Astrocyte (in vitro differentiated cells and primary cell): ENCODE measurements around the gene MLF2. TPM values are rescaled to one million over a fixed set of nuclear protein-coding genes. Genes with fewer than 3 reads are reported as not detected.

Experiments
- DNase-seq: peaks from one replicate; pipeline ENCODE4 v3.0.0-alpha.2; 2010; ENCODE audit warnings: low read depth
- FAIRE-seq: peaks from 2 replicates; lab custom pipeline; 2011; peaks lifted over from hg19 to GRCh38; lab: Jason Lieb, UNC
- H2AFZ ChIP-seq: 2 replicates; pipeline ENCODE4 v1.6.0; 2012; ENCODE audit warnings: low read depth, low read length, inconsistent platforms
- H3K27ac ChIP-seq: 2 replicates; pipeline ENCODE4 v1.5.1; 2011; ENCODE audit warnings: low read depth, low read length, inconsistent platforms
- H3K27me3 ChIP-seq: 2 replicates; pipeline ENCODE4 v1.6.0; 2011; ENCODE audit warnings: low read length, inconsistent platforms; ENCODE audit not compliant: insufficient read depth
- H3K36me3 ChIP-seq: 2 replicates; pipeline ENCODE4 v1.5.1; 2011; ENCODE audit warnings: low read length, inconsistent platforms; ENCODE audit not compliant: insufficient read depth
- H3K4me1 ChIP-seq: 2 replicates; pipeline ENCODE4 v1.5.1; 2011; ENCODE audit warnings: low read length, inconsistent platforms; ENCODE audit not compliant: insufficient read depth
- H3K4me2 ChIP-seq: 2 replicates; pipeline ENCODE4 v1.6.0; 2012; ENCODE audit warnings: low read length, inconsistent platforms
- H3K4me3 ChIP-seq: 2 replicates; pipeline ENCODE4 v1.5.1; 2011; ENCODE audit warnings: low read depth, mild to moderate bottlenecking, low read length, inconsistent platforms; ENCODE audit not compliant: insufficient read depth
- H3K79me2 ChIP-seq: 2 replicates; pipeline ENCODE4 v1.6.0; 2012; ENCODE audit warnings: mild to moderate bottlenecking, low read length, inconsistent platforms; ENCODE audit not compliant: insufficient read depth
- H3K9ac ChIP-seq: 2 replicates; pipeline ENCODE4 v1.6.0; 2012; ENCODE audit warnings: mild to moderate bottlenecking, low read length, inconsistent platforms
- H3K9me3 ChIP-seq: 2 replicates; pipeline ENCODE4 v1.5.1; 2012; ENCODE audit warnings: low read depth, mild to moderate bottlenecking, low read length, inconsistent platforms; ENCODE audit not compliant: insufficient read depth
- H4K20me1 ChIP-seq: 2 replicates; pipeline ENCODE4 v1.6.0; 2012; ENCODE audit warnings: low read length, inconsistent platforms; ENCODE audit not compliant: insufficient read depth
- H3K27ac Mint-ChIP-seq: one replicate; pipeline ENCODE4 v1.8.0; 2021; ENCODE audit warnings: mild to moderate bottlenecking, mixed read lengths; ENCODE audit not compliant: unreplicated experiment
- H3K27me3 Mint-ChIP-seq: one replicate; pipeline ENCODE4 v1.8.0; 2021; ENCODE audit warnings: low read depth, mixed read lengths; ENCODE audit not compliant: unreplicated experiment
- H3K36me3 Mint-ChIP-seq: one replicate; pipeline ENCODE4 v1.8.0; 2021; ENCODE audit warnings: low read depth, mixed read lengths; ENCODE audit not compliant: unreplicated experiment
- H3K4me1 Mint-ChIP-seq: one replicate; pipeline ENCODE4 v1.8.0; 2021; ENCODE audit warnings: low read depth, mixed read lengths; ENCODE audit not compliant: unreplicated experiment
- H3K4me3 Mint-ChIP-seq: one replicate; pipeline ENCODE4 v1.8.0; 2021; ENCODE audit warnings: mild to moderate bottlenecking, moderate library complexity, mixed read lengths; ENCODE audit not compliant: unreplicated experiment
- H3K9me3 Mint-ChIP-seq: one replicate; pipeline ENCODE4 v1.8.0; 2021; ENCODE audit warnings: mild to moderate bottlenecking, mixed read lengths; ENCODE audit not compliant: unreplicated experiment
- CTCF ChIP-seq: IDR thresholded peaks from 2 replicates; pipeline ENCODE4 v1.5.1; 2011; ENCODE audit warnings: low read depth, mild to moderate bottlenecking, inconsistent platforms, low read length, moderate library complexity; ENCODE audit not compliant: insufficient read depth
- EZH2 ChIP-seq: IDR thresholded peaks from 2 replicates; pipeline ENCODE4 v1.6.1; 2012; ENCODE audit warnings: mild to moderate bottlenecking, low read length, inconsistent platforms; ENCODE audit not compliant: insufficient read depth
- total RNA-seq: library from RNA; stranded (reverse); gene quantifications from 2 replicates; pipeline ENCODE4 v1.2.1, GENCODE V29; 2021

Gene MLF2
- total RNA-seq, 1 donor from 2014 or later: 316 TPM

- Mint-ChIP-seq H3K36me3 (peaks cover 29% of the 10 kb centered on the region), H3K27ac (peak overlapping the region; percentile 58), H3K9me3 (no peaks in the 10 kb centered on the region), H3K27me3 (peaks cover 18% of the 10 kb centered on the region), H3K4me1 (peaks cover 15% of the 10 kb centered on the region), H3K4me3 (no peak overlapping the region)
- Histone ChIP-seq H2AFZ (no peak overlapping the region), H3K9ac (no peak overlapping the region), H3K36me3 (peaks cover 20% of the 10 kb centered on the region), H3K9me3 (no peaks in the 10 kb centered on the region), H3K4me2 (no peak overlapping the region), H3K4me1 (peaks cover 28% of the 10 kb centered on the region), H3K4me3 (no peak overlapping the region), H4K20me1 (peaks cover 53% of the 10 kb centered on the region), H3K27me3 (no peaks in the 10 kb centered on the region), H3K79me2 (peaks cover 33% of the 10 kb centered on the region), H3K27ac (no peak overlapping the region)
- no peak for TF ChIP-seq EZH2
- TF ChIP-seq CTCF: no peak
- DNase-seq: no peak
- FAIRE-seq: no peak
Observed at GRCh38 chr12:6770600-6770999, 17.7 kb upstream of the MLF2 start.

GRCh38 chr12:6770094-6770493, 17.2 kb upstream of the MLF2 start:
- Mint-ChIP-seq H3K27ac (no peak overlapping the region), H3K4me1 (peaks cover 20% of the 10 kb centered on the region), H3K36me3 (peaks cover 29% of the 10 kb centered on the region), H3K27me3 (peaks cover 16% of the 10 kb centered on the region), H3K9me3 (no peaks in the 10 kb centered on the region), H3K4me3 (no peak overlapping the region)
- H3K27ac ChIP-seq: no peak overlapping the region
- TF ChIP-seq CTCF (no peak), EZH2 (no peak)
- DNase-seq: no peak
- no peak overlapping the region for H3K4me2 ChIP-seq
- H3K36me3 ChIP-seq: peaks cover 16% of the 10 kb centered on the region
- no peak overlapping the region for H2AFZ ChIP-seq
- H3K4me3 ChIP-seq: no peak overlapping the region
- H3K27me3 ChIP-seq: no peaks in the 10 kb centered on the region
- H3K4me1 ChIP-seq: peaks cover 33% of the 10 kb centered on the region
- peaks cover 33% of the 10 kb centered on the region for H3K79me2 ChIP-seq
- FAIRE-seq: no peak
- no peak overlapping the region for H3K9ac ChIP-seq
- H4K20me1 ChIP-seq: peaks cover 53% of the 10 kb centered on the region
- H3K9me3 ChIP-seq: no peaks in the 10 kb centered on the region

- H3K27ac ChIP-seq: no peak overlapping the region
- H3K9ac ChIP-seq: no peak overlapping the region
- no peaks in the 10 kb centered on the region for H3K9me3 Mint-ChIP-seq
- H3K27me3 Mint-ChIP-seq: peaks cover 12% of the 10 kb centered on the region
- H3K4me3 ChIP-seq: no peak overlapping the region
- no peak for FAIRE-seq
- no peak for TF ChIP-seq EZH2
- no peak for TF ChIP-seq CTCF
- H3K36me3 Mint-ChIP-seq: peaks cover 25% of the 10 kb centered on the region
- H3K4me1 ChIP-seq: peaks cover 36% of the 10 kb centered on the region
- no peaks in the 10 kb centered on the region for H3K9me3 ChIP-seq
- no peak overlapping the region for H2AFZ ChIP-seq
- no peaks in the 10 kb centered on the region for H3K27me3 ChIP-seq
- no peak overlapping the region for H3K27ac Mint-ChIP-seq
- peaks cover 53% of the 10 kb centered on the region for H4K20me1 ChIP-seq
- peaks cover 22% of the 10 kb centered on the region for H3K4me1 Mint-ChIP-seq
- H3K79me2 ChIP-seq: peaks cover 33% of the 10 kb centered on the region
- DNase-seq: no peak
- peaks cover 16% of the 10 kb centered on the region for H3K36me3 ChIP-seq
- H3K4me2 ChIP-seq: peak overlapping the region; percentile 94
- H3K4me3 Mint-ChIP-seq: no peak overlapping the region
Observed at GRCh38 chr12:6769666-6770065, 16.7 kb upstream of the MLF2 start.
